WI38 (cell line): ENCODE results near the gene CNIH1.

Experiments used
- H3K4me3 ChIP-seq: 2 replicates; pipeline ENCODE4 v1.5.1; 2011; ENCODE audit warnings: low read depth, mild to moderate bottlenecking, control low read depth, low read length
- TF ChIP-seq, protein P1 (sequence below): IDR thresholded peaks from 2 replicates; pipeline ENCODE4 v1.5.1; 2012; ENCODE audit warnings: low read depth, mild to moderate bottlenecking, control low read depth, low read length

Gene CNIH1

DNA sequence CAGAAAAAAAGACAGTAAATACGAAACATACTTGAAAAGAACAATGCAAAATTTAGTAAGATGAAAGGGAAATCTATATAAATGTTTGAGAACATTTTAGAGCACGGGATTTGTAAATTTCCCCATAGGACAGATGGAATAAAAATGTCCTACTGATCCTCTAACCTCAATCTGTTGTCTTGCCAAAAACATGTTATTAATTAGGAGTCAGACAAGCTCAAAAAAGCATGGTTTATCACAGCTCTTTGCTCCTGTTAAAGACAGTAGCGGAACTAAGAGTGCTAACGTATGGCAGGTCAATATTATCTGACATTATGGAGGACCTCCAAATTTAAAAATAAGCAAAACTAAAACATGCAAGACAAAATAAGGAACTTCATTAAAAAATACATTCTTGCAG is 34.7 kb upstream of the CNIH1 start:
- TF ChIP-seq, protein P1, sequence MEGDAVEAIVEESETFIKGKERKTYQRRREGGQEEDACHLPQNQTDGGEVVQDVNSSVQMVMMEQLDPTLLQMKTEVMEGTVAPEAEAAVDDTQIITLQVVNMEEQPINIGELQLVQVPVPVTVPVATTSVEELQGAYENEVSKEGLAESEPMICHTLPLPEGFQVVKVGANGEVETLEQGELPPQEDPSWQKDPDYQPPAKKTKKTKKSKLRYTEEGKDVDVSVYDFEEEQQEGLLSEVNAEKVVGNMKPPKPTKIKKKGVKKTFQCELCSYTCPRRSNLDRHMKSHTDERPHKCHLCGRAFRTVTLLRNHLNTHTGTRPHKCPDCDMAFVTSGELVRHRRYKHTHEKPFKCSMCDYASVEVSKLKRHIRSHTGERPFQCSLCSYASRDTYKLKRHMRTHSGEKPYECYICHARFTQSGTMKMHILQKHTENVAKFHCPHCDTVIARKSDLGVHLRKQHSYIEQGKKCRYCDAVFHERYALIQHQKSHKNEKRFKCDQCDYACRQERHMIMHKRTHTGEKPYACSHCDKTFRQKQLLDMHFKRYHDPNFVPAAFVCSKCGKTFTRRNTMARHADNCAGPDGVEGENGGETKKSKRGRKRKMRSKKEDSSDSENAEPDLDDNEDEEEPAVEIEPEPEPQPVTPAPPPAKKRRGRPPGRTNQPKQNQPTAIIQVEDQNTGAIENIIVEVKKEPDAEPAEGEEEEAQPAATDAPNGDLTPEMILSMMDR: no peak
- H3K4me3 ChIP-seq: no peak overlapping the region

DNA sequence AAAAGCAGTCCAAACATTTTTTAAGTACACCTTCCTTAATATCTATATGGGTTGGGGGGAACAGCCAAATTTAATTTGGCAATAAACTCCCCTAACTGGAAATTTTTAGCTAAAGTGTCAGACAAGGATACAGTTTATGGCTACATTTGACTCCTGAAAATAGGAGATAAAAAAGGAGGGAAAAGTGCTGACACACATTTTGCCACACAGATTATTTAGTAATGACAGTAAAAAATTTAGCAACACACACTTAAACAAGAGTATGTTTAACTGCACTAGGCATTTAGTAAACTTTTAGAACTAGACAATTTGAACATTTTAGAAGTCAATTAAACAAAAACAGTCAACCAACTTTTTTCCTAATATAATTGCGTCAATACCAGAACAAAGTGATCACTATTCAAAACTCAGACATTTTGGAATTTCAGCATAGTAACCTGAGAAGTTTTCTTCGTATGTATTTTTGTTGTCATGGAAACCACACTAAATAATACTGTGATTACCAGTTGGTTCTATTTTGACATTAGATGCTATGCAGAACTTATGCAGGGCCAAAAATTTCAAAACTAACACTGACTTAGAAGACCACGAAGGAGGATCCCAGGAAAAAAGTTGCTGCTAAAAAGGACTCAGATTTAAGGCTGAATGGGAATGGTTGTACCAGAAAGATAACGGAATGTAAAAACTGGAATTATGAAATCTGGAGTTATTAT is 34.2 kb upstream of the CNIH1 start:
- H3K4me3 ChIP-seq: no peak overlapping the region

DNA sequence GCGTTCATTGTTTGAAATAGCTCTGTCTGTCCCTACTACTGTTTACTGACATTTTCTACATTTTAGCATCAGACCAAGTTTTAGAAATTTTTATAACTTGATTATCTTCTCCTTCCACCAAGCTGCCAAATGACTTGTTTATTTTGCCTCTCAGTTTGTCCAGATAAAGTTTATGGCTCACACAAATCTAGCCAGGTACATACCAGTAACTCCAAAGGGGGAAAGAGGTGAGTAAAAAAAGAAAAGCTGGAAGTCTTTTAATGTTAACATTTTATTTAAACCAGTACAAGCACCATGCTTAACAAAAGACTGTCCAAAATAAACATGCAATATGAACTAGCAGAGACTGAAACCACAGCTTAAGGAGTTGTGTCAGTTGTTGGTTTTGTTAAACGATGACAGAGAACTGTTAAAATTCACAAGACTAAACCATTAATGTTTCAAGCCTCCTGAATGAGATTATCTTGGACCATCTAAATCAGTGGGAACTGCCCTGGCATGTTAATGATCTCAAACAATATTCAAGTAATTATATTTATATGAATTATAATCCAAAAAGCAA is 33.1 kb upstream of the CNIH1 start:
- H3K4me3 ChIP-seq: no peak overlapping the region
- TF ChIP-seq, protein P1: no peak

More for the DNA sequence above, 34.2 kb upstream of the CNIH1 start:
- TF ChIP-seq, protein P1: no peak

DNA sequence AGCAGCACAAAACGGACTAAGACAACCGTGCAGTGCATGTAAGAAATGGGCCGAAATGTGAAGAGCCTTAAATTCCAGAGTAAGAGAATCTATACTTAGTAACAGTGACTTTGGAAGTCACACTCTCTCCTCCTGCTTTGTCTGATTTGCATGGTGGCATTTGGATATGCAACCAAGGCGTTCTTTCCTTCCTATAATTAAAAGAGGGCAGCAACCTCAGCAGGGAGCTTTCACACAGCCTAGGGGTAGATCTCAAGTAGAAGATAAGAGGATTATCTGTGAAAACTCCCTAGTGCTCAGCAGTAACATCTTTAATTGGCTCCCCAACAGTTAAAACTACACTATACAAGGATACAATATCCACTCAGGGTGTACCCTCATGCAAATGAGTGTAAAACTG is 31.1 kb upstream of the CNIH1 start:
- TF ChIP-seq, protein P1: no peak

DNA sequence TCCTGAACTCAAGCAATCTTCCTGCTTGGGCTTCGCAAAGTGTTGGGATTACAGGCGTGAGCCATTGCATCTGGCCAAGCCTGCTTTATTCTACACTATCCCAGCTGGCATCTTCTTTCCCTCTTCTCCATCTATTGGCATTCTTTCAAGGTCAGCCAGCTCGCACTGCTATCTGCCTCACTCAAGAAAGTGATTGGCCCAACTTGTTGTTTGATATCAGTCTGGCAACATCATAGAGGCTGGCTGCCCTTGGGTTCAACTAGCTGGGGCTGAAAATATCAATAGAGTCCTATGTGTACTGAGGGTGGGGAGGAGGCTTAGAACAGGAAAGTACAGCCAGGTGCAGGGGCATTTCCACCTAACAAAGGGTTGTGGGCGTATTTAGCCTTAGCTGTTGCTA is 30.5 kb upstream of the CNIH1 start:
- H3K4me3 ChIP-seq: no peak overlapping the region
- TF ChIP-seq, protein P1: no peak

More for the DNA sequence above, 31.1 kb upstream of the CNIH1 start:
- no peak overlapping the region for H3K4me3 ChIP-seq

DNA sequence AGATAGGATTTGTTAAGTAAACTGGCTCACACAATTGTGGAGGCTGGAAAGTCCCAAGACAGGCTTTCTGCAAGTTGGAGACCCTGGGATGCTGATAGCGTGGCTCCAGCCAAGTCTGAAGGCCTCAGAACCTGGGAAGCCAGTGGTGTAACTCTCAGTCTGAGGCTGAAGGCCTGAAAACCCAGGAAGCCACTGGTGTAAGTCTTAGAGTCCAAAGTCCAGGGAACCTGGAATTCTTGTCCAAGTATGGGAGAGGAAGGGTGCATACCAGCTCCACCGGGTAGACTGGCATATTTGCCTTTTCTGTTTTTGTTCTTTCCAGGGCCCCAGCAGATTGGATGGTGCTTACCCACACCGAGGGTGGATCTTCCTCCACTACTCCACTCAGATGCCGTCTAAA is 29.5 kb upstream of the CNIH1 start:
- H3K4me3 ChIP-seq: no peak overlapping the region
- TF ChIP-seq, protein P1: no peak

DNA sequence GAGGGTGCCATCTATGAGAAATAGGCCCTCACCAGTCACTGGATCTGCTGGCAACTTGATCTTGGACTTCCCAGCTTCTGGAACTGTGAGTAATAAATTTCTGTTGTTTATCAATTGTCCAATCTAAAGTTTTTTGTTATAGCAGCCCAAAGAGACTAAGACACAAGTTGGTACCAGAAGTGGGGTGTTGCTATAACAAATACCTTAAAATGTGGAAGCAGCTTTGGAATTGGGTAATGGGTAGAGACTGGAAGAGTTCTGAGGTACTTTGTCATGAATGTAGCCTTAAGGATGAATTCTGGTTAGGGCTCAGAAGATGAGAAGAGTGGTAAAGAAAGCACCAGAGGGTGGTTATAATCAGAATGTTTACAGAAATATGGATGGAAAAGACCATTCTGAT is 26.1 kb upstream of the CNIH1 start:
- TF ChIP-seq, protein P1: no peak
- no peak overlapping the region for H3K4me3 ChIP-seq
